ENCODE results near the gene HEXD.

GRCh38 chr17:82405051-82405450 lies 13.1 kb upstream of the HEXD start:
- TF ChIP-seq CTCF (IDR thresholded peaks at IDR 0.05) (no peak), POLR2A (IDR thresholded peaks at IDR 0.05) (no peak)
